Suprapubic skin (tissue), 3 donors: Measurements from ENCODE around the gene ADAM8.

Experiments
- CTCF ChIP-seq, 2 donors: fragments of 200-600 bp in 1 of 2; fragments of 450-650 bp in 1 of 2; sonication (generic) in 1 of 2; IDR thresholded peaks; one replicate each; pipeline ENCODE4 v1.5.1; 2016 to 2019; ENCODE audit warnings: antibody characterized with exemption in 2 of 2, mild to moderate bottlenecking in 1 of 2, moderate library complexity in 1 of 2
- EP300 ChIP-seq: sonication (generic); formaldehyde crosslinking; IDR thresholded peaks from one replicate; pipeline ENCODE4 v1.6.1; 2017; ENCODE audit warnings: antibody characterized with exemption

GRCh38 chr10:133237588-133238465 is 38.8 kb downstream of the ADAM8 start, which contains the start of gene VENTX:
- TF ChIP-seq EP300 (no peak), CTCF (IDR thresholded peaks at IDR 0.05) (no peak)
